GM12891 (cell line): ENCODE results near the gene LHFPL5.

Experiments
- PAX5 ChIP-seq: IDR thresholded peaks from 2 replicates; pipeline ENCODE4 v1.6.1; 2011; ENCODE audit warnings: low read length, moderate library complexity, mild to moderate bottlenecking; ENCODE audit not compliant: insufficient read depth, severe bottlenecking
- POLR2A ChIP-seq: IDR thresholded peaks from 2 replicates; pipeline ENCODE4 v1.6.1; 2011; ENCODE audit warnings: low read depth, low read length, control low read depth
- POLR2AphosphoS5 ChIP-seq: IDR thresholded peaks from 2 replicates; pipeline ENCODE4 v1.6.1; 2011; ENCODE audit warnings: low read depth, low read length, control low read depth
- POU2F2 ChIP-seq: IDR thresholded peaks from 2 replicates; pipeline ENCODE4 v1.6.1; 2011; ENCODE audit warnings: low read depth, mild to moderate bottlenecking, control low read depth, low read length, moderate library complexity
- TAF1 ChIP-seq: IDR thresholded peaks from 2 replicates; pipeline ENCODE4 v1.6.1; 2011; ENCODE audit warnings: low read depth, low read length, control low read depth

DNA sequence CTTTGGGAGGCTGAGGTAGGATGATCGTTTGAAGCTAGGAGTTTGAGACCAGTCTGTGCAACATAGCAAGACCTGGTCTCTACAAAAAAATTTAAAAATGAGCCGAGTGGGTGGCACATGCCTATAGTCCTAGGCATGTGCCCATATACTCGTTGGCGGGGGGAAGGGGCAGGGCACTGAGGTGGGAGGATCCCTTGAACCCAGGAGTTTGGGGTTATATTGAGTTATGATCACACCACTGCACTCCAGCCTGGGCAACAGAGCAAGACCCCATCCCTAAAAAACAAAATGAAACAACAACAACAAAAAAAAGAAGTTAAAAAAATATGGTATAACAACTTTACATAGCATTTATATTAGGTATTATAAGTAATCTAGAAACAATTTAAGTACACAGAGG lies 47.8 kb downstream of the LHFPL5 start:
- TF ChIP-seq PAX5 (no peak), POLR2AphosphoS5 (no peak), POLR2A (no peak), TAF1 (no peak), POU2F2 (no peak)
